Middle frontal gyrus (tissue), 1 donor: ENCODE data around the gene CEP43.
"Not testable (repeated sequence)": the region's sequence is repeated elsewhere in the genome, so short reads cannot be mapped to it uniquely, and the experiment has no call there.

Experiments
- DNase-seq: peaks from one replicate; pipeline ENCODE4 v3.0.0-alpha.2; 2015; ENCODE audit warnings: low spot score; ENCODE audit errors: extremely low spot score

CEP43 gene

GRCh38 chr6:166999145-166999883 lies at the start of gene CEP43:
Gene CEP43, plus strand, starts transcription at chr6:166999397. Its CDS starts 16 bp downstream, at chr6:166999413.
- DNase-seq, result peak; percentile 95

GRCh38 chr6:166949528-166950442 lies 49.4 kb upstream of the CEP43 start:
- no peak for DNase-seq

GRCh38 chr6:166950443-166950821 lies 48.8 kb upstream of the CEP43 start:
- DNase-seq, result no peak

- DNase-seq, result not testable (repeated sequence)
These were observed 48.1 kb upstream of the CEP43 start for GRCh38 chr6:166950892-166951669.

GRCh38 chr6:166951670-166952060 lies 47.5 kb upstream of the CEP43 start:
- DNase-seq, result no peak

GRCh38 chr6:166952121-166952520 lies 47.1 kb upstream of the CEP43 start:
- no peak for DNase-seq

GRCh38 chr6:166952567-166953486 lies 46.4 kb upstream of the CEP43 start:
- DNase-seq, result no peak

GRCh38 chr6:166954118-166954713 lies 45.0 kb upstream of the CEP43 start:
- no peak for DNase-seq

- DNase-seq, result no peak
These were observed 43.9 kb upstream of the CEP43 start for GRCh38 chr6:166955121-166955864.

- no peak for DNase-seq
These were observed 43.2 kb upstream of the CEP43 start for GRCh38 chr6:166955865-166956443.

- peak; percentile 80 for DNase-seq
These were observed 42.6 kb upstream of the CEP43 start, which contains the start of gene RNASET2 for GRCh38 chr6:166956444-166957086. Gene RNASET2, minus strand, starts transcription at chr6:166956550. Its CDS starts 368 bp downstream, at chr6:166956182.

- DNase-seq, result no peak
These were observed 42.0 kb upstream of the CEP43 start for GRCh38 chr6:166957087-166957804.

GRCh38 chr6:166957805-166958076 lies 41.5 kb upstream of the CEP43 start:
- DNase-seq, result no peak

- no peak for DNase-seq
These were observed 40.0 kb upstream of the CEP43 start for GRCh38 chr6:166958926-166959861.

- no peak for DNase-seq
These were observed 39.1 kb upstream of the CEP43 start for GRCh38 chr6:166959911-166960608.

GRCh38 chr6:166960609-166960978 lies 38.6 kb upstream of the CEP43 start:
- no peak for DNase-seq
